Stimulated activated CD4-positive, alpha-beta T cell treated with anti-CD3 and anti-CD28 coated beads, Interleukin-15, amount 100 ng/mL, for 1 hour (primary cell): ENCODE measurements around the gene SMG5.
"Not testable (repeated sequence)": the region's sequence is repeated elsewhere in the genome, so short reads cannot be mapped to it uniquely, and the experiment has no call there.

ENCODE experiments used
- DNase-seq, 2 donors: peaks; one replicate each; pipeline ENCODE4 v3.0.0-alpha.2; 2020; ENCODE audit warnings: low read depth in 1 of 2, low spot score in 1 of 2

SMG5 gene

DNA sequence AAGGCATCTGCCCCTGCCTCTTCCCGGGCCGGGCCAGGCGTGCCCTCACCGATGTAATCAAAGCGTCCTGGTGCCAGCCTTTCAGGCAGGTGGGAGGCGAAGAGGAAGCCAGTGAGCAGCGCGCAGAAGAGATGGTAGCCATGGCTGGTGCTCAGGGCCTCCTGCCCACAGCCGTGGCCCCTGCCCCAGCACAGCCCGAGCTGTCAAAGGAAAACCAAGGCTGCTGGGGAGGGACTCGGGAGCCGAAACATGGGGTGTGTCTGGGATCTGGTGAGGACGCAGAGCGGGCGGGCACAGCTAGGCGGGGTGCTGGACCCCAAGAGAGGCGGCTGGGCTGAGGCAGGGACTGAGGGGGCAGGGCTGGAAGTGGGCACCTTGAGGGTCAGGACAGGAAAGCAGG lies 37.9 kb downstream of the SMG5 start:
- no peak for DNase-seq

DNA sequence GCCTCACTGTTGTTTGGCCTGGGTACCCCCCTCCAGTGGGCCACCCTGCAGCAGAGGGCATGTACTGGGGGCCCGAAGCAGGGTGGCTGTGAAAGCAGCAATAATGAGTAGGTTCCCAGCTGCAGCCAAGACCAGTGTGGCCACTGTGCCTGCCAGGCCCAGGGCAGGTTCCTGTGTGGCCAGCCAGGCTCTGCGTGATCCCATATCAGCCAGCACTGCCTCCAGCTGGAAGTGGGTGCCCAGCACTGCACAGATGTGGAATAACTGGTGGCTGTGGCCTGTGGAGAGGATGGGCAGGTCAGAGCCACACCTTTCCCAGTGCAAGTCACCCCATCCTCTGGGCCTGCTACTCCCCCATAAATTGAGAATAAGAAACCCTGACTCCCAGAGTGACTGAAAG lies 38.5 kb downstream of the SMG5 start:
- DNase-seq = no peak

DNA sequence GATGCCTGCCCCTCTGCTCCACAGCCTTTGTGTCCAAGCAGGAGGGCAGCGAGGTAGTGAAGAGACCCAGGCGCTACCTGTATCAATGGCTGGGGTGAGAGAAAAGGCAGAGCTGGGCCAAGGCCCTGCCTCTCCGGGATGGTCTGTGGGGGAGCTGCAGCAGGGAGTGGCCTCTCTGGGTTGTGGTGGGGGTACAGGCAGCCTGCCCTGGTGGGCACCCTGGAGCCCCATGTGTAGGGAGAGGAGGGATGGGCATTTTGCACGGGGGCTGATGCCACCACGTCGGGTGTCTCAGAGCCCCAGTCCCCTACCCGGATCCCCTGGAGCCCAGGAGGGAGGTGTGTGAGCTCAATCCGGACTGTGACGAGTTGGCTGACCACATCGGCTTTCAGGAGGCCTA lies 39.9 kb downstream of the SMG5 start:
- no peak for DNase-seq

DNA sequence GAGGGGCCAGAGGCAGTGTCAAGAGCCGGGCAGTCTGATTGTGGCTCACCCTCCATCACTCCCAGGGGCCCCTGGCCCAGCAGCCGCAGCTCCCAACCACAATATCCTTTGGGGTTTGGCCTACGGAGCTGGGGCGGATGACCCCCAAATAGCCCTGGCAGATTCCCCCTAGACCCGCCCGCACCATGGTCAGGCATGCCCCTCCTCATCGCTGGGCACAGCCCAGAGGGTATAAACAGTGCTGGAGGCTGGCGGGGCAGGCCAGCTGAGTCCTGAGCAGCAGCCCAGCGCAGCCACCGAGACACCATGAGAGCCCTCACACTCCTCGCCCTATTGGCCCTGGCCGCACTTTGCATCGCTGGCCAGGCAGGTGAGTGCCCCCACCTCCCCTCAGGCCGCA lies 40.7 kb downstream of the SMG5 start, which contains the start of gene BGLAP:
TSS of gene BGLAP (plus strand) at position 259 of the 400 bp plus-strand sequence. CDS start at position 307, 48 bp downstream.
- DNase-seq = no peak

DNA sequence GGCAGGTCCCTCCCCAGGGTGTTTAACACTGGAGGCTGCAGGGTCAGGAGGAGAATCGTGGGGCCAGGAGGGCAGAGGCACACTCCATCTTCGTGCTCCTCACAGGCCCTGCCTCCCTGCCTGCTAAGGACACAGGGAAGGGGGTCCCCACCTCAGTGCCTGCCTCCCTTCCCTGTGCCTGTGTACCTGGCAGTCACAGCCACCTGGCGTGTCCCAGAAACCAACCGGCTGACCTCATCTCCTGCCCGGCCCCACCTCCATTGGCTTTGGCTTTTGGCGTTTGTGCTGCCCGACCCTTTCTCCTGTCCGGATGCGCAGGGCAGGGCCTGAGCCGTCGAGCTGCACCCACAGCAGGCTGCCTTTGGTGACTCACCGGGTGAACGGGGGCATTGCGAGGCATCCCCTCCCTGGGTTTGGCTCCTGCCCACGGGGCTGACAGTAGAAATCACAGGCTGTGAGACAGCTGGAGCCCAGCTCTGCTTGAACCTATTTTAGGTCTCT lies 41.3 kb downstream of the SMG5 start:
- DNase-seq = no peak

DNA sequence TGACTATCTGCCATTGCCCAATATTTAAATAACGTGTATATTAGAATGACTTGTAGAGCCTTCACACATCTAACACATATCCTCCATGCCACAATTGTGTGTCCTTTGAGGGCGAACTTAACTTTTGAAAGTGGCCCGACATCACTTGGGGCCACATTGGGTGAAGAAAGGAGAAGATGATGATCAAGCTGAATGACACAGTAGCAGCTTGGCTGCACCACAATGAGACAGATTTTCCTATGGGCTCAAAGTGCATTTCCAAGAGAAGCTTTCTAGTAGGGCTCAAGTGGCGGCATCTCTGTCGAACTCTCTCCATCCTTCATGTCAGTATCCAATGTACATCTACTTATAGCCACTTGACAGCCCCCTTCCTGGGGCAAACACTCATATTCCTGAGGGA lies 44.4 kb downstream of the SMG5 start:
- no peak for DNase-seq

DNA sequence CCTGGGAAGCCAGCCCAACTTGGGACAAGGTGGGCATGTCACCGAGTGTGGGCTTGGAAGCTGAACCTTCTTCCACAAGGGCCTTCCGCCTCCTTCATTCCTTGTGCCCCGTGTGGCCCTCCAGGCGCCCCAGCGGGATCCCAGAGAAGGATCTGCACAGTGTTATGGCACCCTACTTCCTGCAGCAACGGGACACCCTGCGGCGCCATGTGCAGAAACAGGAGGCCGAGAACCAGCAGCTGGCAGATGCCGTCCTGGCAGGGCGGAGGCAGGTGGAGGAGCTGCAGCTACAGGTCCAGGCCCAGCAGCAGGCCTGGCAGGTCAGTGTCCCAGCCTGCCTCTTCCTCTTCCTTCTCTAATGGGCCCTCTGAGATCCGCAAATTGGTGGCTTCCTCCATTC lies 46.5 kb downstream of the SMG5 start:
- no peak for DNase-seq

DNA sequence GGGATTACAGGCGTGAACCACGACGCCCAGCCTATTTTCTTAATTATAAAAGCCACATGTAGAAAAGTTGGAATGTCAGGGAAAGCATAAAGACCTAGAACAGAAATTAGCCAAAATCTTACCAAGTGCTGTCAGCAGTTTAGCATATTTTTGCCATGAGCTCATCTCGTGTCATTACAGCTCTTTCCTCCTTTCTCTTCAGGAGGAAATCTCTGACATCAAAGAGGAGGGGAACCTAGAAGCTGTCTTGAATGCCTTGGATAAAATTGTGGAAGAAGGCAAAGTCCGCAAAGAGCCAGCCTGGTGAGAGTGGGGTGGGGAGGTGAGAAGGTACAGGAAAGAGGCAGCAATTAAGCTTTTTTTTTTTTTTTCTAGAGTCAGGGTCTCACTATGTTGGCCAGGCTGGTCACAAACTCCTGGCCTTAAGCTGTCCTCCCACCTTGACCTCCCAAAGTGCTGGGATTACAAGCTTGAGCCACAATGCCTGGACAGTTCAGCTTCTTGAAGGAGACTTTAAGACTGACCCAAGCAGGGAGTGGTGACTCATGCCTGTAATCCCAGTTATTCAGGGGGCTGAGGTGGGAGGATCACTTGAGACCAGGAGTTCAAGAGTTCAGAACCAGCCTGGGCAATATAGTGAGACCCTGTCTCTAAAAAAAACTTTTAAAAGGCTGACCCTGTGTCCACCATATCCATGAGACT lies 49.0 kb downstream of the SMG5 start:
- no peak for DNase-seq

DNA sequence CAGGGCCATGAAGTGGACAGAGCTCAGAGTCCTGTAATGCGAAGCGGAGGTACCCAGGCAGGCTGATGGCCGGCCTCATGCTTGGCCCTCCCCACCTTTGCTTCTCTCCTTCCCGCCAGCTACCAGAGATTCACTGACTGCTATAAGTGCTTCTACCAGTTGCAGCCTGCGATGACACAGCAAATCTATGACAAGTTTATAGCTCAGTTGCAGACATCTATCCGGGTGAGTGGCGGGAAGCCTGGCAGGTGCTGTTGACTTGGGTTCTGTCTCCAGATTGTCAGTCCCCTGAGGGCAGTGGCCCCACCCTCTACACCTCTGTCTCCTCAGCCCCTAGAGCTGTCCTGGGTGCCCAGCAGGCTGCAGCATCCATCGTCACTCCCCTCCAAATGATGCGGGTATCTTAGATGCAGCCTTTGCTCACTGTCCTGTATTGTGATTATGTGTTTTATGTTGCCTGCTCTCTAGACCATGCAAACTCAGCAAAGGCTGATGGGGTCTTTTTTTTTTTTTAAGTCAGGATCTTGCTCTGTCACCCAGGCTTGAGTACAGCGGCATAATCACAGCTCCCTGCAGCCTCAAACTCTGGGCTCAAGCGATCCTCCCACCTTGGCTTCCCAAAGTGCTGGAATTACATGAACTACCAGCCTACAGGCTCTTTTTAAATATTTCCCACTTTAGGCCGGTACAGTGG lies 50.3 kb downstream of the SMG5 start:
- no peak for DNase-seq

DNA sequence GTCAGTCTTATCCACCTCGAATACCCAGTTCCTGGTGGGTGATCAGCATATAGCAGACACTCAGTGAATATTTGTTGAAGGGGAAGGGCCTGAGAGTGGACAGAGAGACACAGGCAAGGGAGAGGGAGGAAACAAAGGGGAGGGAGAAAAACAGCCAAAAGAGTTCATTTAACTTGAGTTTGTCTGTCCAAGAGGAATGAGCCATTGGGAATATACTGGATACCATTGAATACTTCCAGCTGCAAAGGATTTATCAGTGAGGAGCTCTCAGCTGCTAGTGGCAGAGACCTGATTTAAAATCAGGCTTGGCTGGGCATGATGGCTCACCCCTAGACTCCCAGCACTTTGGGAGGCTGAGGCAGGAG lies 52.2 kb downstream of the SMG5 start:
- DNase-seq = no peak

DNA sequence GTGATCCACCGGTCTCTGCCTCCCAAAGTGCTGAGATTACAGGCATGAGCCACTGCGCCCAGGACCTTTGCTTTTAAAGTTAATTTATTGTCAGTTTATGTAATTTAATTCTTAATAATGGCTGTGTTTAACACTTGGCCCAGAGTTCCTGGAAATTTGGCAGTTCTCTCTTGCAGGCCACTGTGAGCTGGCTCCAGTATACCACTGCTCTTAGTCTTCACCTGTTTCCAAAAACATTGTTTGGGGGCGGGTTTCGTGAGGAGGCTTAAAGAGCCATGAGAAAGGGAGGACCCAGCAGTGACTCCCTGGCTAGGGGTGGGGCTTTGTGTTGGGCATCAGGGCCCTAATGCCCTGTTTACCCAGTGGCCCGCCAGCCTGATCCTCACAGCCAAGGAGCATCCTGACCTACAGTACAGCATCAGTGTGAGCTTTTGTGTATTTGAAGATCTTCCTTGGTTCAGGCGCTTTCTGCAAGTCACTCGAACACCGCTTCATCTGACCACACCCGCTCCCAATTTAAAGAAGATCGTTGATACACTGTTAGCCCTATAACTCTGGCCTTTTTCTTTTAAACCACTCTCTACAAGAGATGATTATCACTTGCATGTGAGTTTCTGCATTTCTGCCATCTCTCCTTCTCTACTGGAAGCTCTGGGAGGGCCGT lies 52.7 kb downstream of the SMG5 start:
- DNase-seq = no peak

DNA sequence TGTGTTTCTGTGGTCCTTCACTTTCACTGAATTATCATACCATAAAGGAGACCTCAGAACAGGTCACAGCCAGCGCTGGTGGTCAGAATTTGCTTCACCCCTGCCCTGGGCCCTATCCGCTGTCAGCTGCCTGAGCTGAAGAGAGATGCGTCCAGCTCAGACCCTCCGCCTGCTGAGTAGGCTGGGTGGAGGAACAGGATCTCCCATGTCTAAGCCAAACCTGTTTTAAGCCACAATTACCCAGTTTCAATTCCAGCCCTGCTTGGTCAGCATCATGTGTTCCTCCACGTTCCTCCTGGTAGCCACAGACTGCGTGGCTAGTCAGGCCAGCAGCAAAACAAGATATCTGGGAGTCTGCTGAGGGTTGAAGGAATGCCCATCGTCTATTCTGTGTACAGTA lies 54.1 kb downstream of the SMG5 start:
- no peak for DNase-seq

DNA sequence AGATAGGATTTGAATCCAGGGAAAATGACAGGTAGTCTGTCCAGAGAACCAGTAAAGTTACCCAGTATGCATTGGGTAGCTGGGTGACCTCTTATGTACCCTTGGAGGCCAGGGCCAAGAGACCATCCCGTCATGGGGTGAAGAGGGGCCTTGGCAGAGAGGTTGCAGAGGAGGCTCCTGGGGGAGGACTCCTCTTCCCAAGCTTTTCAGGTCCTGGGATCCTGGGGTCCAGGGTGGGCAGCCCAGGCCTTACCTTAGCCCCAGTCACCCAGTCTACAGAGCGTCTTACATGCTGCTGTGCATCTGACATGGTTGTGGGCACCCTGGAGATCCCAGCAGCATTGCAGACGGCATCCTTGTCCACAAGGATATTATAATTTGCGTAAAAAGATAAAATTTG lies 55.8 kb downstream of the SMG5 start:
- no peak for DNase-seq

DNA sequence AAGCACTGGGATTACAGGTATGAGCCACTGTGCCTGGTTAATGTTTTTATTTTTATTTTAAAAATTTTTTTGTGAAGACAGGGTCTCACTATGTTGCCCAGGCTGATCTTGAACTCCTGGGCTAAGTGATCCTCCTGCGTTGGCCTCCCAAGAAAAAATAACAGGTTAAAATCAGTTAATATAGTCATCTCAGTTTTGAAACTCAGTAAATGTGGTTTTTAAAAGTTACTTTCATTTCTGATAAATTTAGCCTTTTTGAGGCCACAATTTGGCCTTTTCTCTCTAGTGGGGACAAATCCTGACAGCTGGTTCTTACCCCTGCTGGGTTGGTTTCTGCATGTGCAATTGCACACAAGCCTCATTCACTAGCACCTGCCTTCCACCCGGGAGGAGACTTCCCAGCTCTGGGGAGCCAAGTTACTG lies 56.5 kb downstream of the SMG5 start:
- no peak for DNase-seq

DNA sequence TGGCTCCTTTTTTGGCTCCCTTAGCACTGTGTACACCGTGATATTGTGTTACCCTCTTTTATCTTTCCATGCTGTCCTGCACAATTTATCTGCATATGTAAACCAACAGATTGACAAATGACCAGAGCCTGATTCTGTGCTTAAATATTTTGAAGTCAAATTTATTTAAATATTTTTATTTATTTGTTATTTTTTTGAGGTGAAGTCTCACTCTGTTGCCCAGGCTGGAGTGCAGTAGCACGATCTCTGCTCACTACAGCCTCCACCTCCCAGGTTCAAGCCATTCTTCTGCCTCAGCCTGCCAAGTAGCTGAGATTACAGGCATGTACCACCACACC lies 57.0 kb downstream of the SMG5 start:
- DNase-seq = no peak

DNA sequence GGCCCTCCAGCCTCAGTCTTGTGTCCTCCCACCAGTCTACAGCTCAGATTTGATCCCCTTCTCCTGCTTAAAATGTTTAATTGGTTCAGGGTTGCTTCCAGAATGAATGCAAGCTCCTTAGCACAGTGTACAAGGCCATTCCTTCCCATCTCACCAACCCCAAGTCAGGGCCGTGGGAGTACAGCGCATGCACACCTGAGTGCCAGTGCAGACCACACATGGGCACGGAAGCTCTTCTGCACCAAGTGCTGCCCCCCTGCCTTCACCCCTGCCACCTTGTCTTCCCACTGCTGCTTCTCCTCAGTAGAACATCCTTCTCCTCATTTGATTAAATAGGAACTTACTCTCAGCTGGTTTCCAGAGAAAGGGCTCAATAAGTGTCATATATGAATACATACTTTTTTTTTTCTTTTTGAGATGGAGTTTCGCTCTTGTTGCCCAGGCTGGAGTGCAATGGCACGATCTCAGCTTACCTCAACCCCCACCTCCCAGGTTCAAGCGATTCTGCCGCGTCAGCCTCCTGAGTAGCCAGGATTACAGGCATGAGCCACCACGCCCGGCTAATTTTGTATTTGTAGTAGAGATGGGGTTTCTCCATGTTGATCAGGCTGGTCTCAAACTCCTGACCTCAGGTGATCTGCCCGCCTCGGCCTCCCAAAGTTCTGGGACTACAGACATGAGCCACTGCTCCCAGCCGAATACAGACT lies 60.5 kb downstream of the SMG5 start:
- no peak for DNase-seq

DNA sequence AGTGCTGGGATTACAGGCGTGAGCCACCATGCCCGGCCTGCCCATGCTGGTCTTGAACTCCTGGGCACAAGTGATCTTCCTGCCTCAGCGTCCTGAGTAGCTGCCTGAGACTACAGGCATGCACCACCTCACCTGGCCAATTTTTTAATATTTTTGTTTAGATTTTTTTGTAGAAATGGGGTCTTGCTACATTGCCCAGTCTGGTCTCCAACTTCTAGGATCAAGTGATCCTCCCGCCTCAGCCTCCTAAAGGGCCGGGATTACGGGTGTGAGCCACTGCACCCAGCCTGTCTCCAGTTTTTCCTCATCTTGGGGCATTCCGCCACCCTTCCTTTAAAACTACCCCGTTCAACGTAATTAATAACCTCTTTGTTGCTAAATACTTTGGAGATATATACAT lies 62.4 kb downstream of the SMG5 start:
- DNase-seq = no peak

DNA sequence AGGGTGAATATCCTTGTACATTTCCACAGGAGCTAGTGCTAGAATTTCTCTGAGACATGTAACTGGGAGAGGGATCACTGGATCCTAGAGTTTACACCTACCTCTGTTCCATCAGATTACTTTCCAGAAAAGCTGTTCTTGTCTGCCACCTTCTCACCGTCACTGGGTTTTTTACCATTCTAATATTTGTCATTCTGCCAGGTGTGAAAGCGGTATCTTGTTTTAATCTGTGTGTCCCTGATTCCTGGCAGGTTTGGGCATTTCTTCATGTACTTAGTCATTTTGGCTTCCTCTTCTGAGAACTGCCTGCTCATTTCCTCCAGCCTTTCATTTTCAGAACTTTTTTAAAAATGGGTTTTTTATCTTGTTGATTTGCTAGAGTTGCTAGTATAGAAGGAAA lies 64.8 kb downstream of the SMG5 start:
- DNase-seq = no peak

DNA sequence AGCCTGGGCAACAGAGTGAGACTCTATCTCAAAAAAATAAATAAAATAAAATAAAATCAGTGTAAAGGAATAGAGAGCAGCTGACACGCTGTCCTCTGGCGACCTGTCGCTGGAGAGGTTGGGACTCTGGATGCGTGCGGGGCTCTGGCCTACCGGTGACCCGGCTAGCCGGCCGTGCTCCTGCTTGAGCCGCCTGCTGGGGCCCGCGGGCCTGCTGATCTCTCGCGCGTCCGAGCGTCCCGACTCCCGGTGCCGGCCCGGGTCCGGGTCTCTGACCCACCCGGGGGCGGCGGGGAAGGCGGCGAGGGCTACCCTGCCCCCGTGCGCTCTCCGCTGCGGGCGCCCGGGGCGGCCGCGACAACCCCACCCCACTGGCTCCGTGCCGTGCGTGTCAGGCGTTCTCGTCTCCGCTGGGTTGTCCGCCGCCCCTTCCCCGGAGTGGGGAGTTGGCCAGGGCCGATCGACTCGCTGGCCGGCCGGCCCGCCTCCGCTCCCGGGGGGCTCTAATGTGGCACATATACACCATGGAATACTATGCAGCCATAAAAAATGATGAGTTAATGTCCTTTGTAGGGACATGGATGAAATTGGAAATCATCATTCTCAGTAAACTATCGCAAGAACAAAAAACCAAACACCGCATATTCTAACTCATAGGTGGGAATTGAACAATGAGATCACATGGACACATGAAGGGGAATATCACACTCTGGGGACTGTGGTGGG lies 66.1 kb downstream of the SMG5 start:
- DNase-seq = not testable (repeated sequence)

DNA sequence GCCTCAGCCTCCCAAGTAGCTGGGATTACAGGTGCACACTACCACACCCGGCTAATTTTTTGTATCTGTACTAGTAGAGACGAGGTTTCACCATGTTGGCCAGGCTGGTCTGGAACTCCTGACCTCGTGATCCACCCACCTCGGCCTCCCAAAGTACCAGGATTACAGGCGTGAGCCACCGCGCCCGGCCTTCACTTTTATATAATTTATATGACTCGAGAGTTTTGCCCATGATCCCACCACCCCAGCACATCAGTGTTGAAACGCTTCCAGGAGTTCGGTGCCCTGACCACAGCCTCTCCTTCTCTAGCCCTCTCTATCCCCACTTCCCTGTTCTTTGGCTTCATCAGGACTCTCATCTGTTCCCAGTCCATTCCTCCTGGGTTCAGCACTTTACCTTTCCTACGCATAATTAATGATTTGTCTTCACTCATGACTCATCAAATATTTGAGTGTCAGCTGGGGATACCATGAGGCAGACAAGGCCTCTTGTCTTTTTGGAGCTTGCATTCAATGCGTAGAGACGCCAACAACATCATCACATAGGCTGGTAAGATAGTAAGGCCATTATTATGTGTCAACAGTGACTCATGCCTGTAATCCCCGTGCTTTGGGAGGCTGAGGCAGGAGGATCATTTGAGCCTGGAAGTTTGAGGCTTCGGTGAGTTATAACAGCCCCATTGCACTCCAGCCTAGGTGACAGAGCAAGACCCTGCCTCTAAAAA lies 68.4 kb downstream of the SMG5 start:
- DNase-seq = no peak

DNA sequence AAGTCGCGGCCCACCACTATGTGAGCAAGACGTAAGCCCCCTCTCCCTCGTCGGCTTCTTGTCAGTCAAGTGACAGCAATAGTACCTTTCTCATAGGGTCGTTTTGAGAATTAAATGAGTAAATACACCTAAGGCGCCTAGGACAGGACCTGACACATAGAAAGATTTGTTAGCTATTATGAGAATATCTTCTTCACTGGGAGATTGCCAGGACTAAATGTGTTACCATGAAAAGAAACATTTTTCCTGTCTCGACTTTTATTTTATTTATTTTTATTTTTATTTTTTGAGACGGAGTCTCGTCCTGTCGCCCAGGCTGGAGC lies 69.0 kb downstream of the SMG5 start:
- DNase-seq = no peak
